Adrenal gland (tissue), 12 donors: Measurements from ENCODE around the gene GABRR1. TPM values are rescaled to one million over a fixed set of nuclear protein-coding genes. Genes with fewer than 3 reads are reported as not detected.
A peak's percentile ranks its signal among the peaks of the same experiment; 100 is the strongest.

Experiments used
- DNase-seq, 7 donors: peaks; one replicate each; pipeline ENCODE4 v3.0.0-alpha.2; 2019 to 2020
- H3K27ac ChIP-seq, 5 donors: fragments of 200-600 bp; sonication (generic) in 4 of 5; 1 replicate in 3 of 5; 2 replicates in 2 of 5; pipeline versions ENCODE4 v1.5.1 to v1.8.0; 2016 to 2020; ENCODE audit warnings: mild to moderate bottlenecking in 1 of 5
- H3K27me3 ChIP-seq: fragments of 200-600 bp; 2 replicates; pipeline ENCODE4 v1.8.0; 2021
- H3K36me3 ChIP-seq, 2 donors: fragments of 200-600 bp; replicated peaks in 1 of 2; 1 replicate in 1 of 2; 2 replicates in 1 of 2; pipeline versions ENCODE4 v1.5.1 to v1.8.0; 2018 to 2022
- H3K4me1 ChIP-seq, 2 donors: fragments of 200-600 bp; replicated peaks in 1 of 2; 1 replicate in 1 of 2; 2 replicates in 1 of 2; pipeline versions ENCODE4 v1.5.1 to v1.8.0; 2018 to 2021
- H3K4me3 ChIP-seq, 4 donors: fragments of 200-600 bp; sonication (generic) in 3 of 4; one replicate each; pipeline ENCODE4 v1.5.1; 2016 to 2018
- H3K9me3 ChIP-seq, 3 donors: fragments of 200-600 bp; sonication (generic) in 1 of 3; replicated peaks in 1 of 3; 1 replicate in 2 of 3; 2 replicates in 1 of 3; pipeline versions ENCODE4 v1.5.1 to v1.8.0; 2016 to 2021
- CTCF ChIP-seq, 6 experiments: fragments of 450-650 bp in 4 of 6; fragments of 200-600 bp in 2 of 6; sonication (generic) in 1 of 6; IDR thresholded peaks; 1 replicate in 5 of 6; 2 replicates in 1 of 6; pipeline versions ENCODE4 v1.5.1 to v1.8.0; 2016 to 2021; ENCODE audit warnings: antibody characterized with exemption in 6 of 6, mild to moderate bottlenecking in 2 of 6, moderate library complexity in 1 of 6
- POLR2A ChIP-seq, 2 donors: fragments of 450-650 bp; IDR thresholded peaks; one replicate each; pipeline ENCODE4 v1.6.1; 2017; ENCODE audit warnings: antibody characterized with exemption in 2 of 2, mild to moderate bottlenecking in 2 of 2, moderate library complexity in 1 of 2
- WGBS, 4 donors: extraction: QIAGEN DNeasy Blood & Tissue Kit in 2 of 4; methylation state at CpG; one replicate each; pipeline versions ENCODE4 v1.1.5 to v1.1.7; 2013 to 2017; 5-methylcytosine and 5-hydroxymethylcytosine counted together
- intact Hi-C, 2 donors: fragments of 100-400 bp; cut with DNase I; formaldehyde crosslinking; loops; one replicate each; pipeline versions ENCODE4 v1.14.1 to v1.15.0; 2022 to 2023
- polyA plus RNA-seq, 3 donors: library from polyadenylated mRNA; stranded (reverse); fragments of 200-250 nt in 2 of 3; fragments of 350-450 nt in 1 of 3; fragmentation: Illumina TruSeq in 1 of 3; extraction: RNeasy Lipid Tissue Mini Kit (QIAGEN cat#74804) in 1 of 3; gene quantifications; one replicate each; pipeline ENCODE4 v1.2.3, GENCODE V29; 2013 to 2014
- total RNA-seq, 9 donors: library from RNA; depleted of rRNA in 4 of 9; stranded (reverse); fragments of >200 nt in 4 of 9; fragments of 120-200 nt in 1 of 9; fragmentation: NEBNext Ultra II Directional in 1 of 9; extraction: Animal tissue kit (Norgen Biotek cat#: 25700) in 1 of 9; gene quantifications; one replicate each; pipeline versions ENCODE4 v1.1.0 to v1.2.4, GENCODE V29; 2013 to 2023
- donor health status: healthy with polysubstance abuse.
- donor health status: Bipolar disorder and iron deficiency.
- donor health status: DM: yes; HTN: yes; CAD: no.
- donor health status: DM: no; HTN: no; CAD: no.
- donor health status: DM: no; HTN: no; CAD: no.
- donor health status: DM: yes; HTN: yes; CAD: no.

The GABRR1 gene
- total and polyA plus RNA-seq, 12 donors: 0.06 TPM; not detected in 11

GRCh38 chr6:89173634-89174033 is 43.5 kb downstream of the GABRR1 start:
- no peaks in the 10 kb centered on the region for H3K27me3 ChIP-seq
- no peak overlapping the region for H3K27ac ChIP-seq
- H3K4me3 ChIP-seq: no peak overlapping the region
- no peaks in the 10 kb centered on the region for H3K4me1 ChIP-seq
- no peak for TF ChIP-seq CTCF (IDR thresholded peaks at IDR 0.05)
- TF ChIP-seq POLR2A (IDR thresholded peaks at IDR 0.05): no peak
- 85 to 88% (median 86%) methylated on average over 4 of the region's 4 CpGs for whole genome bisulfite sequencing, 4 donors
- H3K9me3 ChIP-seq: no peaks in the 10 kb centered on the region
- no peak for DNase-seq
- intact Hi-C loops: no loop called here
- no peaks in the 10 kb centered on the region for H3K36me3 ChIP-seq

GRCh38 chr6:89172131-89172530 is 45.0 kb downstream of the GABRR1 start:
- no peak for TF ChIP-seq CTCF (IDR thresholded peaks at IDR 0.05)
- no peak for TF ChIP-seq POLR2A (IDR thresholded peaks at IDR 0.05)
- no peaks in the 10 kb centered on the region for H3K27me3 ChIP-seq
- intact Hi-C loops: no loop called here
- H3K4me3 ChIP-seq: no peak overlapping the region
- H3K27ac ChIP-seq: no peak overlapping the region
- 64 to 92% (median 72%) methylated on average over 6 of the region's 6 CpGs for WGBS, 4 donors
- H3K36me3 ChIP-seq: no peaks in the 10 kb centered on the region
- H3K9me3 ChIP-seq: no peaks in the 10 kb centered on the region
- no peaks in the 10 kb centered on the region for H3K4me1 ChIP-seq
- no peak for DNase-seq

GRCh38 chr6:89162047-89162371 is 55.1 kb downstream of the GABRR1 start:
- Histone ChIP-seq H3K27me3 (no peaks in the 10 kb centered on the region), H3K9me3 (no peaks in the 10 kb centered on the region), H3K4me1 (no peaks in the 10 kb centered on the region), H3K27ac (peak overlapping the region in 1 of 5 donors; percentile 65), H3K4me3 (no peak overlapping the region), H3K36me3 (peaks cover 0 to 13% of the 10 kb centered on the region in 2 donors)
- TF ChIP-seq CTCF (IDR thresholded peaks at IDR 0.05) (no peak), POLR2A (IDR thresholded peaks at IDR 0.05) (no peak)
- DNase-seq: no peak
- intact Hi-C loops: no loop called here
- WGBS, 4 donors: 79 to 91% (median 83%) methylated on average over 4 of the region's 4 CpGs

GRCh38 chr6:89161326-89162046 is 55.7 kb downstream of the GABRR1 start:
- H3K27ac ChIP-seq: peak overlapping the region in 1 of 5 donors; percentile 65
- WGBS, 4 donors: 84 to 88% (median 85%) methylated on average over 7 of the region's 7 CpGs
- no peaks in the 10 kb centered on the region for H3K9me3 ChIP-seq
- intact Hi-C loops: no loop called here
- peaks cover 0 to 13% of the 10 kb centered on the region in 2 donors for H3K36me3 ChIP-seq
- H3K4me3 ChIP-seq: no peak overlapping the region
- H3K27me3 ChIP-seq: no peaks in the 10 kb centered on the region
- TF ChIP-seq CTCF (IDR thresholded peaks at IDR 0.05) (no peak), POLR2A (IDR thresholded peaks at IDR 0.05) (no peak)
- DNase-seq: no peak
- no peaks in the 10 kb centered on the region for H3K4me1 ChIP-seq
